Muscle of leg (tissue), 11 donors: ENCODE results near the gene EMX1. TPM values are rescaled to one million over a fixed set of nuclear protein-coding genes. Genes with fewer than 3 reads are reported as not detected.

ENCODE experiments used
- DNase-seq: peaks from one replicate; pipeline ENCODE4 v3.0.0; 2013
- H3K27ac ChIP-seq: one replicate; pipeline ENCODE4 v1.5.1; 2013; ENCODE audit warnings: mild to moderate bottlenecking, low read length, control low read depth
- H3K27me3 ChIP-seq: one replicate; pipeline ENCODE4 v1.6.1; 2013; ENCODE audit warnings: low read length; ENCODE audit not compliant: control insufficient read depth, insufficient read depth
- H3K36me3 ChIP-seq: one replicate; pipeline ENCODE4 v1.6.1; 2013; ENCODE audit warnings: low read length; ENCODE audit not compliant: control insufficient read depth, insufficient read depth
- H3K4me1 ChIP-seq: one replicate; pipeline ENCODE4 v1.6.1; 2013; ENCODE audit warnings: low read length; ENCODE audit not compliant: control insufficient read depth, insufficient read depth
- H3K4me3 ChIP-seq: one replicate; pipeline ENCODE4 v1.5.1; 2013; ENCODE audit warnings: low read length, control low read depth
- H3K9me3 ChIP-seq: replicated peaks from 2 replicates; pipeline ENCODE4 v1.6.1; 2013; ENCODE audit warnings: low read depth, low read length; ENCODE audit not compliant: control insufficient read depth
- WGBS: methylation state at CpG from one replicate; pipeline ENCODE4 v1.1.5; 2013; ENCODE audit warnings: missing lambda C conversion rate; ENCODE audit not compliant: insufficient coverage; 5-methylcytosine and 5-hydroxymethylcytosine counted together
- polyA plus RNA-seq, 8 donors: library from polyadenylated mRNA; unstranded; fragments of 120-200 nt; gene quantifications; one replicate each; pipeline versions ENCODE4 v1.2.1 to v1.2.3, GENCODE V29; 2013; ENCODE audit warnings: inconsistent platforms in 1 of 8, low replicate concordance in 1 of 8; ENCODE audit not compliant: insufficient read length in 8 of 8, insufficient read depth in 1 of 8
- total RNA-seq: library from RNA; stranded (reverse); fragments of 120-200 nt; gene quantifications from one replicate; pipeline ENCODE4 v1.2.4, GENCODE V29; 2013

EMX1 gene
- total and polyA plus RNA-seq, 9 donors: 0.04 to 0.07 (median 0.05) TPM; not detected in 6

DNA sequence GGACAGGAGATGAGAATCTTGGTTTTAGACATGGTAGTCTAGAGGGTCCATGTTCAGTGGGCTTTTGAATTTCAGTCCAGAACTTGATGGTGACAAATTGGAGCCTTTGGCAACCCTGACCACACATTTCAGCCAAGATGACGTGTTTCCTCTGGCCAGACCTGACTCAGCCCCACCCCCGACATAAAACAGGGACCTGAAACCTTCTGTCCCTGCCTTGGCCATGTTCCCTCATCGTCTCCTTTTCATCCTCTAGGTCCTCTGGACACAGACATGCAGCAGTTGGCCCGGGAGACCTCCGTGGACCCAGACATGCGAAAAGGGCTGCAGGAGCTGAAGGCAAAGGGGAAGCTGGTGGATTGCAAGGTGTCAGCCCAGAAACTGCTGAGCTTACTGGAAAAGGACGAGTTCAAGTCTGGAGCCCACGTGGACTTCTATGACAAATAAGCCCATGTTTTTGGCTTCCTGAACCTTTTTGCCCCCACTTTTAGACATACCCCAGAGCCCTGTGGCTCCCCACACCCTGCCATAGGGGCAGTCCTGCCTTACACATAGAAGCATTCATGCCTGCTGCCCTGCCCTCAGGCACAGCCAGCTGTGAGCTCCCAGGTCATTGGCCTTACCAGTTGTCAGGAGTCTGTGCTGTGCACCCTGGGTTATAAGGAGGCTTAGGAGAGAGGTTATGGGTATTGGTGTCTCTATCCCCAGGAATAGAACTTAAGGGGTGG, 26.1 kb upstream of the EMX1 start:
- Histone ChIP-seq H3K27ac (no peak overlapping the region), H3K9me3 (no peaks in the 10 kb centered on the region), H3K27me3 (peaks cover 39% of the 10 kb centered on the region), H3K4me3 (no peak overlapping the region), H3K36me3 (no peaks in the 10 kb centered on the region), H3K4me1 (peaks cover 18% of the 10 kb centered on the region)
- DNase-seq: no peak
- WGBS: 68% methylated on average over 7 of the region's 8 CpGs

- Histone ChIP-seq H3K27me3 (peaks cover 39% of the 10 kb centered on the region), H3K9me3 (no peaks in the 10 kb centered on the region), H3K27ac (no peak overlapping the region), H3K4me3 (no peak overlapping the region), H3K36me3 (no peaks in the 10 kb centered on the region), H3K4me1 (peaks cover 12% of the 10 kb centered on the region)
- DNase-seq: peak; percentile 77
- 9% methylated on average over 10 of the region's 11 CpGs for WGBS
Observed at GRCh38 chr2:72892506-72893173, 24.7 kb upstream of the EMX1 start.

DNA sequence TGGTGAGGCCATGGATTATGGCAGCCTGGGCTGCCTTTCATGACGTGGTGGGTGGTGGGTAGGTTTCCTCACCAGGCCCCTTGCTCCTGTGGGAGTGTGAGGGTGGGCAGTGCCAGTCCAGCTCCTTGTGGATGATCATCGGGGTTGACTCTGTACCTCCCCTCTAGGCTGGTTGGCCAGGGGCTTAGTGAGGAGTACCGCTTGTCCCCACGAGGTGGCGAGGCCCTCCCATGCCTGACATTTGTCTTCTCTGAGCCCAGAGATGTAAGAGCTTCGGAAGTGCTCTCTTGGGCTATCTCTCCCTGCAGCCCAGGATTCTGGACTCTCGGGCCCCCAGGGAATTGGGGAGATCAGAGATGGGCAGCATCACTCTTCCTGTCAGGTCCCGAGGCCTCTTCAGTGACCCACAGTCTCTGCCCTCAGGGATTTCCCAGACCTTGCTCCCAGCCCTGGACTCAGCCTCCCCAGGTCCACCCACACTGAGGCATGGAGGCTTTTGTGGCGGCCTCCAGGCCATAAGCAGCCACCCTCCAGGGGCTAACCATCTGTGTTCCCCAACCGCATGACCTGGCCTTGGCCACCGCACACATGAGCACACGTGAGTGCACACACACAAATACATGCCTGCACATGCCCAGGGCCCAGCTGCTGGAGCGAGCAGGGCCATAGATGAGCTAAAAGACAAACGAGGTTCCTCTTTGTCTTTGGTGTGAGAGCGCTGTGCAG, 23.6 kb upstream of the EMX1 start:
- 26% methylated on average over 10 of the region's 15 CpGs for WGBS
- Histone ChIP-seq H3K9me3 (no peaks in the 10 kb centered on the region), H3K36me3 (no peaks in the 10 kb centered on the region), H3K27ac (no peak overlapping the region), H3K4me3 (no peak overlapping the region), H3K27me3 (peaks cover 45% of the 10 kb centered on the region), H3K4me1 (peaks cover 7% of the 10 kb centered on the region)
- peak; percentile 58 for DNase-seq

- H3K9me3 ChIP-seq: no peaks in the 10 kb centered on the region
- WGBS: 77% methylated on average over 3 of the region's 9 CpGs
- no peak overlapping the region for H3K27ac ChIP-seq
- no peaks in the 10 kb centered on the region for H3K36me3 ChIP-seq
- H3K4me1 ChIP-seq: peaks cover 7% of the 10 kb centered on the region
- peaks cover 46% of the 10 kb centered on the region for H3K27me3 ChIP-seq
- no peak for DNase-seq
- no peak overlapping the region for H3K4me3 ChIP-seq
Observed at GRCh38 chr2:72894514-72894913, 22.8 kb upstream of the EMX1 start.

- WGBS: 21% methylated on average over 1 of the region's 4 CpGs
- H3K4me1 ChIP-seq: peaks cover 7% of the 10 kb centered on the region
Observed at GRCh38 chr2:72895154-72895553, 22.2 kb upstream of the EMX1 start.

GRCh38 chr2:72895759-72896281, 21.5 kb upstream of the EMX1 start:
- Histone ChIP-seq H3K36me3 (no peaks in the 10 kb centered on the region), H3K27ac (no peak overlapping the region), H3K4me1 (peaks cover 7% of the 10 kb centered on the region), H3K27me3 (peaks cover 58% of the 10 kb centered on the region), H3K9me3 (no peaks in the 10 kb centered on the region), H3K4me3 (no peak overlapping the region)
- DNase-seq: peak; percentile 77
- 4% methylated on average over 15 of the region's 16 CpGs for WGBS

More at GRCh38 chr2:72895154-72895553, 22.2 kb upstream of the EMX1 start:
- Histone ChIP-seq H3K4me3 (no peak overlapping the region), H3K27me3 (peaks cover 51% of the 10 kb centered on the region), H3K9me3 (no peaks in the 10 kb centered on the region), H3K27ac (no peak overlapping the region), H3K36me3 (no peaks in the 10 kb centered on the region)
- DNase-seq: no peak

GRCh38 chr2:72896446-72896845, 20.9 kb upstream of the EMX1 start:
- Histone ChIP-seq H3K27me3 (peaks cover 64% of the 10 kb centered on the region), H3K36me3 (no peaks in the 10 kb centered on the region), H3K4me3 (no peak overlapping the region), H3K9me3 (no peaks in the 10 kb centered on the region), H3K27ac (no peak overlapping the region), H3K4me1 (peaks cover 7% of the 10 kb centered on the region)
- no peak for DNase-seq
- WGBS: no CpG with 5 or more reads among the region's 4 CpGs

DNA sequence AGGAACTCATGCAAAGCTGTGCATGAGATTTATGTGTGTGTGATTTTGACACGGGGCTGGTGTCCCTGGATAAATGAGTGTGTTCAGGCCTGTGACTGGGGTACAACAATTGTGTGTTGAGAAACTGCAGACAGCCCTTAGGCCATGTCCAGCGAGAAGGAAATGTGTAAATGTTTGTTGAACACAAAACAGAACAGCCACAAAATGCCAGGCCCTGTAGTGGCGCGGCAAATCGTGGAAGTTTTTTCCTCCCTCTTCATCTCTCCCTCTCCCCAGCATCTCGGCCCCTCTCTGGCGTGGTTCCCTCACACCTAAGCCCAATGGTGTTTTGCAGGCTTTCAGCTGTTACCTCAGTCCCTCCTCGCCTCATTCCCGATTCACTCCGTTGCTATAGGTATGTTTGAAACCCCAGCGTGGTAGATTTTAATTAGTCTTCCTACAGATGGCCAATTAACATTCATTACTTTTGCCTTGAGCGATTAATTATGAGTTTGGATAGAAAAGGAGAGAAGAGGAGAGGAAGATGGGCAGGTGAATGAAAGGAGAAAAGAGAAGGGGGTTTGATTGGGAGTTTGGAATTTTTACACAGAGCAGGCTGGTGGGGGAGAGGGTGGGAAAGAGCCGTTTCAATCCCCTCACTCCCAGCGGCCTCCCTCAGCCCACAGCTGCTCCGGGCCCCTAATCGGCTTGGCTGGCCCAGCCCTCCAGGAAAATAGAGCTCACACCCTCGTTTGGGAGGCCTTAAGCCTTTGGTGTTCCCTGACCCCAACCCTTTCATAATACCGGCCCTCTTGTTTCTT, 19.3 kb upstream of the EMX1 start:
- no peak for DNase-seq
- Histone ChIP-seq H3K36me3 (no peaks in the 10 kb centered on the region), H3K27ac (no peak overlapping the region), H3K4me1 (peaks cover 7% of the 10 kb centered on the region), H3K9me3 (no peaks in the 10 kb centered on the region), H3K4me3 (no peak overlapping the region), H3K27me3 (peaks cover 68% of the 10 kb centered on the region)
- 35% methylated on average over 4 of the region's 18 CpGs for WGBS

GRCh38 chr2:72898585-72898906, 18.8 kb upstream of the EMX1 start:
- H3K27ac ChIP-seq: no peak overlapping the region
- peaks cover 72% of the 10 kb centered on the region for H3K27me3 ChIP-seq
- no CpG with 5 or more reads among the region's 2 CpGs for WGBS
- H3K9me3 ChIP-seq: no peaks in the 10 kb centered on the region
- DNase-seq: no peak
- peaks cover 7% of the 10 kb centered on the region for H3K4me1 ChIP-seq
- no peak overlapping the region for H3K4me3 ChIP-seq
- no peaks in the 10 kb centered on the region for H3K36me3 ChIP-seq
